Measurements from ENCODE around the gene MAGEA9B. TPM values are rescaled to one million over a fixed set of nuclear protein-coding genes. Genes with fewer than 3 reads are reported as not detected.
"Not testable (repeated sequence)": the region's sequence is repeated elsewhere in the genome, so short reads cannot be mapped to it uniquely, and the experiment has no call there.

Gene MAGEA9B
- total RNA-seq, 1 donor: not detected

- no peak for DNase-seq (ENCODE audit: low read depth)
- H3K4me3 ChIP-seq (ENCODE audit: low read depth, low read length): no peak overlapping the region
- TF ChIP-seq CTCF (IDR thresholded peaks at IDR 0.05; ENCODE audit: insufficient read depth, low read depth, low read length): no peak
These were observed 23.9 kb downstream of the MAGEA9B start for GRCh38 chrX:149563359-149563758.

- not testable (repeated sequence) for H3K4me3 ChIP-seq (ENCODE audit: low read depth, low read length); DNase-seq (ENCODE audit: low read depth)
These were observed 32.0 kb downstream of the MAGEA9B start for GRCh38 chrX:149555251-149555650.

- not testable (repeated sequence) for H3K4me3 ChIP-seq (ENCODE audit: low read depth, low read length); DNase-seq (ENCODE audit: low read depth)
These were observed 35.4 kb downstream of the MAGEA9B start for GRCh38 chrX:149551939-149552248.

- not testable (repeated sequence) for H3K4me3 ChIP-seq (ENCODE audit: low read depth, low read length); DNase-seq (ENCODE audit: low read depth)
These were observed 35.9 kb downstream of the MAGEA9B start for GRCh38 chrX:149551245-149551938.

- not testable (repeated sequence) for DNase-seq (ENCODE audit: low read depth); H3K4me3 ChIP-seq (ENCODE audit: low read depth, low read length)
These were observed 36.8 kb downstream of the MAGEA9B start for GRCh38 chrX:149550454-149550853.

GRCh38 chrX:149549701-149550100 lies 37.6 kb downstream of the MAGEA9B start, which contains the start of gene HSFX3:
HSFX3 (minus strand) TSS chrX:149549924; CDS start chrX:149549852, 72 bp downstream.
- H3K4me3 ChIP-seq (ENCODE audit: low read depth, low read length); DNase-seq (ENCODE audit: low read depth): not testable (repeated sequence)

- H3K4me3 ChIP-seq (ENCODE audit: low read depth, low read length); DNase-seq (ENCODE audit: low read depth): not testable (repeated sequence)
These were observed 39.5 kb downstream of the MAGEA9B start for GRCh38 chrX:149547782-149548181.

- H3K4me3 ChIP-seq (ENCODE audit: low read depth, low read length); DNase-seq (ENCODE audit: low read depth): not testable (repeated sequence)
These were observed 40.3 kb downstream of the MAGEA9B start for GRCh38 chrX:149546962-149547361.

- not testable (repeated sequence) for H3K4me3 ChIP-seq (ENCODE audit: low read depth, low read length)
- peak; percentile 10 for DNase-seq (ENCODE audit: low read depth)
These were observed 41.4 kb downstream of the MAGEA9B start for GRCh38 chrX:149545545-149546543.

- peak overlapping the region; percentile 80 for H3K4me3 ChIP-seq (ENCODE audit: low read depth, low read length)
- no peak for DNase-seq (ENCODE audit: low read depth)
- TF ChIP-seq CTCF (IDR thresholded peaks at IDR 0.05; ENCODE audit: insufficient read depth, low read depth, low read length): no peak
These were observed 45.7 kb downstream of the MAGEA9B start for GRCh38 chrX:149541521-149542047.
